A549 (cell line): ENCODE measurements around the gene PLEKHA7.

Experiments used
- CEBPB ChIP-seq, 2 experiments: fragments of >200 bp in 1 of 2; sonication (Bioruptor Twin) in 1 of 2; formaldehyde crosslinking in 1 of 2; IDR thresholded peaks; 2 replicates each; pipeline ENCODE4 v1.6.1; 2012 to 2016
- PHF8 ChIP-seq: fragments of 200-600 bp; sonication (generic); IDR thresholded peaks from 2 replicates; pipeline ENCODE4 v1.6.1; 2016; ENCODE audit warnings: low read depth, mild to moderate bottlenecking, antibody characterized with exemption, moderate library complexity, borderline replicate concordance
- TF ChIP-seq, protein P1 (sequence below): fragments of >200 bp; sonication (Bioruptor Twin); formaldehyde crosslinking; IDR thresholded peaks from 3 replicates; pipeline ENCODE4 v1.5.1; 2016
- TF ChIP-seq, protein P2 (sequence below): fragments of 200-600 bp; sonication (generic); IDR thresholded peaks from 2 replicates; pipeline ENCODE4 v1.6.1; 2016; ENCODE audit warnings: antibody characterized with exemption, mild to moderate bottlenecking, moderate library complexity

DNA sequence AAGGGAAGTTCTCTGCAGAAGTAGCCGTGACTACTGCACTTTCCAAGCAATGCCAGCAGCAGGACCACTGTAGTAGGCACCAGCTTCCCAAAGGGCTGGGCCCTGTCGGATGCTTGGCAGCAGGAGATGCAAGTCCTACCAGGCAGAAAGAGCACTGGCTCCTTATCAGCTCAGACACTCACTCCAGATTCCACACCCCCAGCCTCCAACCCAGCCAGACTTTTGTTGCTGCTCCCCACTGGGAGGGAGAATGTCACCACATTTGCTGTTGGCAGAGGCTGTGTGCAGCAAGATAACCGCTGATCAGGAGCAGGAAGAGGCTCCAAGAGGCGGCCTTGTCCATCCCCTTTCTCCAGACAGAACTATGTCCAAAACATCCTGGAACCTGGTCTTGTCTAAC, 157.0 kb downstream of the PLEKHA7 start:
- TF ChIP-seq, protein P1, sequence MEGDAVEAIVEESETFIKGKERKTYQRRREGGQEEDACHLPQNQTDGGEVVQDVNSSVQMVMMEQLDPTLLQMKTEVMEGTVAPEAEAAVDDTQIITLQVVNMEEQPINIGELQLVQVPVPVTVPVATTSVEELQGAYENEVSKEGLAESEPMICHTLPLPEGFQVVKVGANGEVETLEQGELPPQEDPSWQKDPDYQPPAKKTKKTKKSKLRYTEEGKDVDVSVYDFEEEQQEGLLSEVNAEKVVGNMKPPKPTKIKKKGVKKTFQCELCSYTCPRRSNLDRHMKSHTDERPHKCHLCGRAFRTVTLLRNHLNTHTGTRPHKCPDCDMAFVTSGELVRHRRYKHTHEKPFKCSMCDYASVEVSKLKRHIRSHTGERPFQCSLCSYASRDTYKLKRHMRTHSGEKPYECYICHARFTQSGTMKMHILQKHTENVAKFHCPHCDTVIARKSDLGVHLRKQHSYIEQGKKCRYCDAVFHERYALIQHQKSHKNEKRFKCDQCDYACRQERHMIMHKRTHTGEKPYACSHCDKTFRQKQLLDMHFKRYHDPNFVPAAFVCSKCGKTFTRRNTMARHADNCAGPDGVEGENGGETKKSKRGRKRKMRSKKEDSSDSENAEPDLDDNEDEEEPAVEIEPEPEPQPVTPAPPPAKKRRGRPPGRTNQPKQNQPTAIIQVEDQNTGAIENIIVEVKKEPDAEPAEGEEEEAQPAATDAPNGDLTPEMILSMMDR: no peak
- TF ChIP-seq CEBPB (IDR thresholded peaks at IDR 0.05) (no peak), PHF8 (no peak)
- TF ChIP-seq, protein P2, sequence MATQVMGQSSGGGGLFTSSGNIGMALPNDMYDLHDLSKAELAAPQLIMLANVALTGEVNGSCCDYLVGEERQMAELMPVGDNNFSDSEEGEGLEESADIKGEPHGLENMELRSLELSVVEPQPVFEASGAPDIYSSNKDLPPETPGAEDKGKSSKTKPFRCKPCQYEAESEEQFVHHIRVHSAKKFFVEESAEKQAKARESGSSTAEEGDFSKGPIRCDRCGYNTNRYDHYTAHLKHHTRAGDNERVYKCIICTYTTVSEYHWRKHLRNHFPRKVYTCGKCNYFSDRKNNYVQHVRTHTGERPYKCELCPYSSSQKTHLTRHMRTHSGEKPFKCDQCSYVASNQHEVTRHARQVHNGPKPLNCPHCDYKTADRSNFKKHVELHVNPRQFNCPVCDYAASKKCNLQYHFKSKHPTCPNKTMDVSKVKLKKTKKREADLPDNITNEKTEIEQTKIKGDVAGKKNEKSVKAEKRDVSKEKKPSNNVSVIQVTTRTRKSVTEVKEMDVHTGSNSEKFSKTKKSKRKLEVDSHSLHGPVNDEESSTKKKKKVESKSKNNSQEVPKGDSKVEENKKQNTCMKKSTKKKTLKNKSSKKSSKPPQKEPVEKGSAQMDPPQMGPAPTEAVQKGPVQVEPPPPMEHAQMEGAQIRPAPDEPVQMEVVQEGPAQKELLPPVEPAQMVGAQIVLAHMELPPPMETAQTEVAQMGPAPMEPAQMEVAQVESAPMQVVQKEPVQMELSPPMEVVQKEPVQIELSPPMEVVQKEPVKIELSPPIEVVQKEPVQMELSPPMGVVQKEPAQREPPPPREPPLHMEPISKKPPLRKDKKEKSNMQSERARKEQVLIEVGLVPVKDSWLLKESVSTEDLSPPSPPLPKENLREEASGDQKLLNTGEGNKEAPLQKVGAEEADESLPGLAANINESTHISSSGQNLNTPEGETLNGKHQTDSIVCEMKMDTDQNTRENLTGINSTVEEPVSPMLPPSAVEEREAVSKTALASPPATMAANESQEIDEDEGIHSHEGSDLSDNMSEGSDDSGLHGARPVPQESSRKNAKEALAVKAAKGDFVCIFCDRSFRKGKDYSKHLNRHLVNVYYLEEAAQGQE: no peak
